Right renal cortex interstitium (tissue), 3 donors: ENCODE data around the gene ADRA2C. TPM values are rescaled to one million over a fixed set of nuclear protein-coding genes. Genes with fewer than 3 reads are reported as not detected.
"Not testable (repeated sequence)": the region's sequence is repeated elsewhere in the genome, so short reads cannot be mapped to it uniquely, and the experiment has no call there.

ENCODE experiments used
- DNase-seq, 3 donors: peaks; one replicate each; pipeline ENCODE4 v3.0.0-alpha.2; 2013; ENCODE audit warnings: low read depth in 3 of 3, low spot score in 2 of 3
- polyA plus RNA-seq, 3 donors: library from polyadenylated mRNA; unstranded; fragments of 120-200 nt; gene quantifications; one replicate each; pipeline ENCODE4 v1.2.1, GENCODE V29; 2013; ENCODE audit not compliant: insufficient read length in 3 of 3

ADRA2C gene
- polyA plus RNA-seq, 3 donors, result 5.1 to 12.6 (median 8.1) TPM

DNA sequence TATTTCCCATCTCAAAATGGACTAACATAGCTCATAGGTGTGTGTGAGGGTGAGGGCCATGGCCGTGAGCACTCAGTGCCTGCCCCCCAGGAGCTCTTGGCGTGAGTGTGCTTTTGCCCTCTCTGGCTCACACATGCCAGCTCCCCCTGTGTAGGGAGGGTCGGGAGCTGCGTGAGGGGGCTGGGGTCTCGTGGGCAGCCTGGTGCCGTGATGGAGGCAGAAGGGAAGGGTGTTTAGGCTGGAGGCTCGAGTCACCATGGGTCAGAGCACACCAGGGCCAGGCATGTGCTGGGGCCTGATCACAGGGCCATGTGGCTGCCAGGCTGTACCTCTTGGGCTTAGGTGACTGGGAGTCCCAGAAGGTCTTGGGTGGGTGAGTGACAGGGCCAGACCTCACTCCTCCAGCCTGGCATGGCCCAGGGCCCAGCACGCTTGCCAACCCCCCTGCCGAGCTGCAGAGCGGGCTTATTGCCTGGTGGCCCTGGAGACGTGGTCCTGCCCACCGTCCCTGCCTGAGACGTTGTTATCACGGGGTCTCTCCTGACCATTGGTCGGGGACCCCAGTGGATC lies 44.0 kb downstream of the ADRA2C start:
- DNase-seq, result no peak

DNA sequence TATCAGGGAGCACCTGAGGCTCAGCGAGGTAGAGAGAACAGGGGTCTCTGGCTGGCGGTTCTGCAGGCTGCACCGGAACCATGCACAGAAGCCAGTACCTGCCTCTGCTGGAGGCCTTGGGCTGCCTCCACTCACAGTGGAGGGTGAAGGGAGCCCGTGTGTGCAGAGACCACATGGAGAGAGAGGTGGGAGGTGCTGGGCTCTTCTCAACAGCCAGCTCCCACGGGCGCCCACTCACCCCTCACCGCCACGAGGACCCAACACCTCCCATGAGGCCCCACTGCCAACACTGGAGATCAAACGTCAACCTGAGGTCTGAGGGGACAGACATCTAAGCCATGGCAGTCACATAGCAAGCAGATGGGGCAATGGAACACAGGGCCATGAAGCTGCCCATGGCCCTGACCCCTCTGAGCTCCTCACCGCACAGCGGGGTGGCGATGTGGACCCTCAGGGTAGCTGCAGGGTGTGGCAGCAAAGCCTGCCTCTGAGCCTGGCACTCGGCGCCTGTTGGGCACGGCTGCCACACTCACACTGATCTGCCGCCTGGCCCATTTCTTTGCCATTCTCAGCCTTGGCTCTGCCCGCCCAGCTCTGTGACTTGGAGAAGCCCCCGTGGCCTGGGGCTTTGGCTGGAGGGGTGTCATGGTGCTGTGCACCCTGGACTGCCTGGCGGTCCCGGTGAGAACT lies 44.8 kb downstream of the ADRA2C start:
- DNase-seq, result no peak

GRCh38 chr4:3811621-3812020 lies 45.4 kb downstream of the ADRA2C start:
- no peak for DNase-seq

DNA sequence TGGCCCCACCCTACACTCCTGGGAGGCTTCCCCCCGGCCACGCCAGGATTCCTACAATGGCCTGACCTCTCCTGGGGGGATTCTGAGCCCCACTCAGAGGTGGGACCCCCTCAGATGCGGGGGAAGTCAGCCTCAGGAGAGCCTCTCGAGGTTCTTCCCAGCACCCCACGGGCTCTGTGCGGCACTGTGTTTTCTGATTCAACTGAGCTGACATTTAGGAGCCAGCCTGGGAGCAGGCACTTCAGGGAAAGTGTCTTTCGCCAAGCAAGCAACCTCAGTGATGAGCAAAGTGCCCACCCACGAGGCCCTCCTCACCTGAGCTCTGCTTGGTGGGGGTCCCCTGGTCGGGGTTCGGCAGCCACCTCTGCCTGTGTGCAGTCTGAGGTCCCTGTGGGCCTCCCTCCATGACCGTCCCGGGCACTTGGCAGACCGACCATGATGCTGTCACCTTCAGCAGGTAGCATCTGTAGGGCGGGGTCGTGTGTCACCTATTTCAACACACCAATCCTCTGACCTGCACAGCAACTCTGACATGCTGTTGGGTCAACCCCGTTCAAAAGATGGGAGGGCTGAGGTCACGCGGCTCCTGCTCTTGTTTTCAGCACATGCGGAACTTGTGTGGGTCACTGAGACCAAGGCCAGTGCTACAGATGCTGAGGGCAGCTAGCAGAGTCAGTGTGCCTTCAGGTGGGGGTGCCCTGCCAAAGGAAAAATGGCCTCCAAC lies 46.2 kb downstream of the ADRA2C start:
- no peak for DNase-seq

GRCh38 chr4:3813151-3814052 lies 47.2 kb downstream of the ADRA2C start:
- no peak for DNase-seq

DNA sequence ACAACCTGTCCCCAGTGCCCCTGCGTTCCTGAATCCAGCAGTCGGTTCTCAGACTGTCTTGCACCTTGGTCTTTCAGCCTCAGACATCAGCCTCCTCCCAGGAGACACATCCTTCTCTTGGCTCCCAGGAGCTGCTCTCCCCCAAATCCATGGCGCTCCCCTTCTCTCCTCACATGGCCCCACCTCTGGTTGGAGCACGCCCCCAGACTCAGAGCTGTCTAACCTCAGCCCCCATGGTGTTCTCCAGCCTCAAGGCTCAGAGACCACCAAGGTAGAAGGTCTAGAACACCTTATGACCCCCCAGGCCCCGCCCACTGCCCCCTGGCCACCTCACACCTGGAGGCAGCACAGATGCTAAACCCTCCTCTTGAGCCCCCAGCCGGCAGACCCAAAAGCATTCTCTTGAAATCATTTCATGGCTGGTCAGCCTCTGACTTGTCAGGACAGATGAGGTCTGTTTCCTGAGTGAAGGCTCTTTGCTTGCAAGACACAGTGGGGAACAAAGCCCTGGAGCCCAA lies 47.9 kb downstream of the ADRA2C start:
- no peak for DNase-seq

GRCh38 chr4:3814838-3815237 lies 48.7 kb downstream of the ADRA2C start:
- DNase-seq, result not testable (repeated sequence)

DNA sequence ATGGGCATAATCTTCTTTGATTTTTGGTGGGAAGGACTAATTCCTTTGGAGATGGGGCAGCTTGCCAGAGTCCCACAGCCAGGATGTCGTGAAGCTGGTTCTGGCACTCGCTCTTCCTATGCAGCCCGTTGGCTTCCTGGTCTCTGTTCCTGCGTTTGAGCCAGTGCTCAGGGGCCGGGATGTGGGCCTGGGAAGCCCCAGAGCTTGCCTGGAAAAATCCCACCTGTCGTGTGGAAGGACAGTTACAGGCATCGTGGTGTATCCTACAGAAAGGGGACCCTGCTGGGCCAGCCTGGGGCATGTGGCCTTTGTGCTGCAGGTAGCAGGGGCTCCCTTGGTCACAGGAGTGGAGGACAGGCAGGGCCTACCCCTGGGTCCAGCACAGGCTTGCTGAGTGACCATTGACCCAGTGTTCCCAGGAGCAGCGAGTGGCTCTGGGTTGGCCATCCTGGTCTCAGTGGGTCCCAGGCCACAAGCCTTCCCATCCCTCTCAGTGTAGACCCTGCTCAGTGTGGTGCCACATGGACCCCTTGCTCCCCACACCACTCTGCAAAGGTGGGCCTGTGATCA lies 50.2 kb downstream of the ADRA2C start:
- no peak for DNase-seq

- DNase-seq, result no peak
These were observed 51.1 kb downstream of the ADRA2C start for GRCh38 chr4:3816983-3817960.

Other genes with a start within 250 kb of the ADRA2C start
- 100 to 1,000 TPM; 197 to 274 (median 198) TPM for gene LRPAP1, start 234.0 kb upstream of the ADRA2C start, polyA plus RNA-seq